Purkinje cell (primary cell): Measurements from ENCODE around the gene ARHGEF6. TPM values are rescaled to one million over a fixed set of nuclear protein-coding genes. Genes with fewer than 3 reads are reported as not detected.

Experiments used
- polyA plus RNA-seq: library from polyadenylated mRNA; unstranded; fragments of >200 nt; fragmentation: Nextera tagmentation; gene quantifications from 2 replicates; pipeline ENCODE4 v1.2.1, GENCODE V29; 2014

Gene ARHGEF6, protein sequence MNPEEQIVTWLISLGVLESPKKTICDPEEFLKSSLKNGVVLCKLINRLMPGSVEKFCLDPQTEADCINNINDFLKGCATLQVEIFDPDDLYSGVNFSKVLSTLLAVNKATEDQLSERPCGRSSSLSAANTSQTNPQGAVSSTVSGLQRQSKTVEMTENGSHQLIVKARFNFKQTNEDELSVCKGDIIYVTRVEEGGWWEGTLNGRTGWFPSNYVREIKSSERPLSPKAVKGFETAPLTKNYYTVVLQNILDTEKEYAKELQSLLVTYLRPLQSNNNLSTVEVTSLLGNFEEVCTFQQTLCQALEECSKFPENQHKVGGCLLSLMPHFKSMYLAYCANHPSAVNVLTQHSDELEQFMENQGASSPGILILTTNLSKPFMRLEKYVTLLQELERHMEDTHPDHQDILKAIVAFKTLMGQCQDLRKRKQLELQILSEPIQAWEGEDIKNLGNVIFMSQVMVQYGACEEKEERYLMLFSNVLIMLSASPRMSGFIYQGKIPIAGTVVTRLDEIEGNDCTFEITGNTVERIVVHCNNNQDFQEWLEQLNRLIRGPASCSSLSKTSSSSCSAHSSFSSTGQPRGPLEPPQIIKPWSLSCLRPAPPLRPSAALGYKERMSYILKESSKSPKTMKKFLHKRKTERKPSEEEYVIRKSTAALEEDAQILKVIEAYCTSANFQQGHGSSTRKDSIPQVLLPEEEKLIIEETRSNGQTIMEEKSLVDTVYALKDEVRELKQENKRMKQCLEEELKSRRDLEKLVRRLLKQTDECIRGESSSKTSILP
- 2.0 and 2.5 TPM in 2 replicates for polyA plus RNA-seq

DNA sequence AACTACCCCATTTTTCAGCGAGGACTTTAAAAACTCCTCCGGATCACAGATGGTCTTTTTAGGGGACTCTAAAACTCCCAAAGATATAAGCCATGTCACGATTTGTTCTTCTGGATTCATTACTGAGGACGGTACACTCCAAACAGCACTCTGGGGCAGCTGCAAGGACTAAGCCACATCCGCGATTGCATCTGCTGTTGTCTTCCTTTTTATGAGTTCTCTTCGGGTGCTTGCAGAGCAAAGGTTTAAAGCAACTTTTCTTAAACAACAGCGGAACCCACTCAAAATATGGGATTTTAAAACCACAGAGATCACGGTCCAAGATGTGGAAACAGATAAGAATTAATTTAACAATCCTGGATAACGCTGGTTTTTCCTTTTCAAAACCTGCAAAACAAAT lies at the start of gene ARHGEF6:
ARHGEF6 (minus strand) TSS at position 170 of the 400 bp plus-strand sequence; CDS start at position 120, 50 bp downstream.

DNA sequence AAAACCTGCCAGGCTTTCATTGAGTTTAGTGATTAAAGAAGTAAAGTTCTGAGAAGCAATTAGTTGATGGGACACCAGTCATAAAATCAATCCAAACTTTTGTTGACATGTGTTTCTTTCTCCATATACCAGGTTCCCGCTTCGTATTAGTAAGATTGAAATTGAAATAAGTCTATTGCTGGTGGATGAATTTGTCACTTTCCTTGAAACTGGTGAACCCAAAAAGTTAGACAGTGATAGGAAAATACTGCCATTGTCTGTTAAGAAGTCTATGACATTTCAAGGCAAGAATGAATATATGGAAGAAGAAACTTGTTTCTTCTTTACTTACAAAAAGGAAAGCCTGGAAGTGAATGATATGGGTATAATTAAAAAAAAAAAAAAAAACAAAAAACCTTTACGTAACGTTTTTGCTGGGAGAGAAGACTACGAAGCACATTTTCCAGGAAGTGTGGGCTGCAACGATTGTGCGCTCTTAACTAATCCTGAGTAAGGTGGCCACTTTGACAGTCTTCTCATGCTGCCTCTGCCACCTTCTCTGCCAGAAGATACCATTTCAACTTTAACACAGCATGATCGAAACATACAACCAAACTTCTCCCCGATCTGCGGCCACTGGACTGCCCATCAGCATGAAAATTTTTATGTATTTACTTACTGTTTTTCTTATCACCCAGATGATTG lies 132.9 kb downstream of the ARHGEF6 start, which contains the start of gene CD40LG:
CD40LG (plus strand) TSS at position 482 of the 684 bp plus-strand sequence; CDS start at position 573, 91 bp downstream.

Other genes starting within 250 kb of the ARHGEF6 start
- gene VGLL1, start 248.7 kb downstream of the ARHGEF6 start, polyA plus RNA-seq, result 2.1 TPM in 1 of 2 replicates, not detected in the other
- gene CD40LG, start 132.8 kb downstream of the ARHGEF6 start, polyA plus RNA-seq, result not detected in 2 replicates
- gene RBMX, start 99.8 kb upstream of the ARHGEF6 start, polyA plus RNA-seq, result 48.5 and 59.1 TPM in 2 replicates